Peyer's patch (tissue), 4 donors: ENCODE results near the gene A2ML1.

Source experiments
- CTCF ChIP-seq, 6 experiments: fragments of 450-650 bp in 4 of 6; fragments of 200-600 bp in 2 of 6; sonication (generic) in 1 of 6; IDR thresholded peaks; one replicate each; pipeline ENCODE4 v1.5.1; 2017 to 2019; ENCODE audit warnings: antibody characterized with exemption in 6 of 6, mild to moderate bottlenecking in 3 of 6, moderate library complexity in 1 of 6
- POLR2A ChIP-seq, 2 donors: fragments of 450-650 bp; IDR thresholded peaks; one replicate each; pipeline ENCODE4 v1.5.1; 2017; ENCODE audit warnings: antibody characterized with exemption in 2 of 2, mild to moderate bottlenecking in 2 of 2, moderate library complexity in 2 of 2

GRCh38 chr12:8816448-8817050 is 5.9 kb upstream of the A2ML1 start:
- TF ChIP-seq CTCF (IDR thresholded peaks at IDR 0.05) (no peak), POLR2A (IDR thresholded peaks at IDR 0.05) (no peak)
